B cell (primary cell): ENCODE measurements around the gene AKAP3.

Source experiments
- CTCF ChIP-seq: fragments of 200-600 bp; IDR thresholded peaks from one replicate; pipeline ENCODE4 v1.8.0; 2022; ENCODE audit warnings: antibody characterized with exemption, mild to moderate bottlenecking
- EZH2 ChIP-seq: IDR thresholded peaks from 2 replicates; pipeline ENCODE4 v1.6.1; 2012; ENCODE audit warnings: borderline replicate concordance, low read depth, mild to moderate bottlenecking, moderate library complexity, low read length; ENCODE audit not compliant: insufficient read depth, poor library complexity, severe bottlenecking

GRCh38 chr12:4572680-4573079 lies 76.2 kb downstream of the AKAP3 start:
- TF ChIP-seq CTCF (no peak), EZH2 (no peak)
